ENCODE measurements around the gene NT5M. TPM values are rescaled to one million over a fixed set of nuclear protein-coding genes. Genes with fewer than 3 reads are reported as not detected.

Gene NT5M
- polyA plus RNA-seq, 3 donors = 0.23 to 0.57 (median 0.25) TPM

- H3K9ac ChIP-seq (ENCODE audit: insufficient read depth, low read length, poor library complexity, severe bottlenecking) = no peak overlapping the region
- H3K4me1 ChIP-seq (ENCODE audit: control insufficient read depth in 1 of 2, insufficient read depth in 2 of 2, low read length in 2 of 2) = no peaks in the 10 kb centered on the region
- no peak overlapping the region for H2AFZ ChIP-seq (ENCODE audit: insufficient read depth, low read depth, low read length, poor library complexity, severe bottlenecking)
- peaks cover 0 to 2% (median 0%) of the 10 kb centered on the region in 7 donors for H3K9me3 Mint-ChIP-seq
- no peak for TF ChIP-seq CTCF (IDR thresholded peaks at IDR 0.05)
- DNase-seq = no peak
- no peaks in the 10 kb centered on the region for H3K79me2 ChIP-seq (ENCODE audit: insufficient read depth, low read length)
- no peak overlapping the region for H3K4me3 ChIP-seq (replicated peaks in 1 of 3; ENCODE audit: low read depth in 2 of 3, low read length in 3 of 3)
- H3K4me1 Mint-ChIP-seq = no peaks in the 10 kb centered on the region
- H3K36me3 Mint-ChIP-seq = no peaks in the 10 kb centered on the region
- H3K9me3 ChIP-seq (replicated peaks in 1 of 2; ENCODE audit: control insufficient read depth in 1 of 2, insufficient read depth in 1 of 2, low read length in 2 of 2) = no peaks in the 10 kb centered on the region
- no peak overlapping the region for H3K4me3 Mint-ChIP-seq
- intact Hi-C loops (cut with micrococcal nuclease) = no loop called here
- H3K36me3 ChIP-seq (replicated peaks in 1 of 2; ENCODE audit: control insufficient read depth in 1 of 2, insufficient read depth in 2 of 2, low read length in 2 of 2) = no peaks in the 10 kb centered on the region
- H3K27ac Mint-ChIP-seq = no peak overlapping the region
- H3K27me3 ChIP-seq (ENCODE audit: control insufficient read depth in 2 of 2, insufficient read depth in 2 of 2, low read length in 2 of 2) = no peaks in the 10 kb centered on the region
- no peak overlapping the region for H3K4me2 ChIP-seq (replicated peaks; ENCODE audit: extremely low read depth, low read length, poor library complexity, severe bottlenecking)
- peaks cover 0 to 2% (median 2%) of the 10 kb centered on the region in 3 donors for H3K27me3 Mint-ChIP-seq (ENCODE audit: low read depth in 3 of 3)
- no peak overlapping the region for H3K27ac ChIP-seq (ENCODE audit: low read depth in 1 of 2, low read length in 2 of 2)
- WGBS (ENCODE audit: insufficient coverage) = 78% methylated on average over 3 of the region's 5 CpGs
- H4K20me1 ChIP-seq (ENCODE audit: insufficient read depth, low read length) = no peaks in the 10 kb centered on the region
These were observed 73.2 kb downstream of the NT5M start for GRCh38 chr17:17376362-17376761.

- Mint-ChIP-seq H3K27ac (no peak overlapping the region), H3K4me1 (no peaks in the 10 kb centered on the region), H3K27me3 (ENCODE audit: low read depth in 3 of 3) (peaks cover 0 to 6% (median 4%) of the 10 kb centered on the region in 3 donors), H3K36me3 (no peaks in the 10 kb centered on the region), H3K4me3 (no peak overlapping the region), H3K9me3 (peaks cover 0 to 2% (median 0%) of the 10 kb centered on the region in 7 donors)
- DNase-seq = no peak
- Histone ChIP-seq H3K4me1 (ENCODE audit: control insufficient read depth in 1 of 2, insufficient read depth in 2 of 2, low read length in 2 of 2) (no peaks in the 10 kb centered on the region), H3K9me3 (replicated peaks in 1 of 2; ENCODE audit: control insufficient read depth in 1 of 2, insufficient read depth in 1 of 2, low read length in 2 of 2) (no peaks in the 10 kb centered on the region), H3K79me2 (ENCODE audit: insufficient read depth, low read length) (no peaks in the 10 kb centered on the region), H3K9ac (ENCODE audit: insufficient read depth, low read length, poor library complexity, severe bottlenecking) (no peak overlapping the region), H3K27me3 (ENCODE audit: control insufficient read depth in 2 of 2, insufficient read depth in 2 of 2, low read length in 2 of 2) (no peaks in the 10 kb centered on the region), H3K4me3 (replicated peaks in 1 of 3; ENCODE audit: low read depth in 2 of 3, low read length in 3 of 3) (no peak overlapping the region), H3K27ac (ENCODE audit: low read depth in 1 of 2, low read length in 2 of 2) (no peak overlapping the region), H3K4me2 (replicated peaks; ENCODE audit: extremely low read depth, low read length, poor library complexity, severe bottlenecking) (no peak overlapping the region), H4K20me1 (ENCODE audit: insufficient read depth, low read length) (no peaks in the 10 kb centered on the region), H2AFZ (ENCODE audit: insufficient read depth, low read depth, low read length, poor library complexity, severe bottlenecking) (no peak overlapping the region), H3K36me3 (replicated peaks in 1 of 2; ENCODE audit: control insufficient read depth in 1 of 2, insufficient read depth in 2 of 2, low read length in 2 of 2) (no peaks in the 10 kb centered on the region)
- WGBS (ENCODE audit: insufficient coverage) = 98% methylated on average over 19 of the region's 23 CpGs
- intact Hi-C loops (cut with micrococcal nuclease) = no loop called here
- no peak for TF ChIP-seq CTCF (IDR thresholded peaks at IDR 0.05)
These were observed 74.1 kb downstream of the NT5M start for GRCh38 chr17:17377071-17377967.
